ENCODE measurements around the gene IL1RAP.

The IL1RAP gene

GRCh38 chr3:190581041-190581541 lies 67.2 kb downstream of the IL1RAP start:
- DNase-seq: no peak

GRCh38 chr3:190582667-190583066 lies 68.8 kb downstream of the IL1RAP start:
- no peak for DNase-seq

- DNase-seq: no peak
Observed at GRCh38 chr3:190585805-190586630, 72.1 kb downstream of the IL1RAP start.

- DNase-seq: no peak
Observed at GRCh38 chr3:190586631-190587011, 72.7 kb downstream of the IL1RAP start.

- no peak for DNase-seq
Observed at GRCh38 chr3:190588570-190588969, 74.7 kb downstream of the IL1RAP start.

- no peak for DNase-seq
Observed at GRCh38 chr3:190589326-190589725, 75.4 kb downstream of the IL1RAP start.

- DNase-seq: no peak
Observed at GRCh38 chr3:190591080-190591479, 77.2 kb downstream of the IL1RAP start.

GRCh38 chr3:190593075-190593474 lies 79.2 kb downstream of the IL1RAP start:
- DNase-seq: no peak

- no peak for DNase-seq
Observed at GRCh38 chr3:190594171-190594570, 80.3 kb downstream of the IL1RAP start.

- DNase-seq: no peak
Observed at GRCh38 chr3:190595179-190595795, 81.4 kb downstream of the IL1RAP start.

- DNase-seq: no peak
Observed at GRCh38 chr3:190595807-190596206, 81.9 kb downstream of the IL1RAP start.

- no peak for DNase-seq
Observed at GRCh38 chr3:190596349-190597285, 82.7 kb downstream of the IL1RAP start.

- no peak for DNase-seq
Observed at GRCh38 chr3:190597291-190597690, 83.4 kb downstream of the IL1RAP start.

GRCh38 chr3:190601622-190602021 lies 87.7 kb downstream of the IL1RAP start:
- no peak for DNase-seq

GRCh38 chr3:190605385-190605784 lies 91.5 kb downstream of the IL1RAP start:
- DNase-seq: no peak

- no peak for DNase-seq
Observed at GRCh38 chr3:190606596-190606995, 92.7 kb downstream of the IL1RAP start.

GRCh38 chr3:190607021-190607420 lies 93.1 kb downstream of the IL1RAP start:
- DNase-seq: no peak

GRCh38 chr3:190608850-190609589 lies 95.1 kb downstream of the IL1RAP start:
- DNase-seq: no peak

GRCh38 chr3:190614226-190615059 lies 100.6 kb downstream of the IL1RAP start:
- no peak for DNase-seq

GRCh38 chr3:190615060-190615384 lies 101.1 kb downstream of the IL1RAP start:
- DNase-seq: no peak

GRCh38 chr3:190615607-190616006 lies 101.7 kb downstream of the IL1RAP start:
- DNase-seq: no peak

GRCh38 chr3:190616637-190617036 lies 102.8 kb downstream of the IL1RAP start:
- DNase-seq: no peak

Measured in stimulated activated naive CD4-positive, alpha-beta T cell (primary cell).